22Rv1 (cell line): ENCODE measurements around the gene NEURL4.

Experiments used
- CTCF ChIP-seq: fragments of 450-650 bp; IDR thresholded peaks from 2 replicates; pipeline ENCODE4 v1.5.1; 2017; ENCODE audit warnings: mild to moderate bottlenecking
- ZFX ChIP-seq: fragments of 450-650 bp; IDR thresholded peaks from 2 replicates; pipeline ENCODE4 v1.6.1; 2017; ENCODE audit warnings: antibody characterized with exemption, borderline replicate concordance

DNA sequence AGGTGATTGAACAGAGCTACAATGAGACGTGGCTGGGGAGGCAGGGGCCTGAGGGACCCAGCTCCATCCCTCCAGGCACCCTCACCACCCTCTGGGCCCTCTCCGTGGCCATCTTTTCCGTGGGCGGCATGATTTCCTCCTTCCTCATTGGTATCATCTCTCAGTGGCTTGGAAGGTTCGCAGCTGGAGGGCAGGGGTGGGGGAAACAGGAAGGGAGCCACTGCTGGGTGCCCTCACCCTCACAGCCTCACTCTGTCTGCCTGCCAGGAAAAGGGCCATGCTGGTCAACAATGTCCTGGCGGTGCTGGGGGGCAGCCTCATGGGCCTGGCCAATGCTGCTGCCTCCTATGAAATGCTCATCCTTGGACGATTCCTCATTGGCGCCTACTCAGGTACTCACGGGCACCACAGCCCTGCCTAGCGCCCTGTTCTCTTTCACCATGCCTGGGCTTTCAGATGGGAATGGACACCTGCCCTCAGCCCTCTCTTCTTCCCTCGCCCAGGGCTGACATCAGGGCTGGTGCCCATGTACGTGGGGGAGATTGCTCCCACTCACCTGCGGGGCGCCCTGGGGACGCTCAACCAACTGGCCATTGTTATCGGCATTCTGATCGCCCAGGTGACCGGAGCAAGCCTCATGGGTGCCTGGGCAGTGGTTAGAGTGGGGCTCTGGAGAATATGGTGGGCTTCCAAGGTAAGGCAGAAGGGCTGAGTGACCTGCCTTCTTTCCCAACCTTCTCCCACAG, 45.5 kb downstream of the NEURL4 start:
- TF ChIP-seq CTCF (no peak), ZFX (no peak)
